Activated effector memory CD4-positive, alpha-beta T cell treated with Interleukin-2 at 50 U/mL for 16 hours (primary cell): Measurements from ENCODE around the gene COL20A1.
"Not testable (repeated sequence)": the region's sequence is repeated elsewhere in the genome, so short reads cannot be mapped to it uniquely, and the experiment has no call there.

Source experiments
- DNase-seq: peaks from one replicate; pipeline ENCODE4 v3.0.0-alpha.2; 2020

Gene COL20A1

GRCh38 chr20:63335711-63336110, 42.7 kb downstream of the COL20A1 start:
- no peak for DNase-seq

GRCh38 chr20:63336232-63336752, 43.3 kb downstream of the COL20A1 start:
- DNase-seq = no peak

GRCh38 chr20:63337786-63338420, 44.9 kb downstream of the COL20A1 start:
- DNase-seq = no peak

GRCh38 chr20:63339154-63340094, 46.4 kb downstream of the COL20A1 start:
- not testable (repeated sequence) for DNase-seq

- DNase-seq = not testable (repeated sequence)
Measured at GRCh38 chr20:63340158-63340688, 47.2 kb downstream of the COL20A1 start.

GRCh38 chr20:63342561-63343459, 49.8 kb downstream of the COL20A1 start:
- no peak for DNase-seq

GRCh38 chr20:63343460-63344445, 50.8 kb downstream of the COL20A1 start:
- no peak for DNase-seq

- no peak for DNase-seq
Measured at GRCh38 chr20:63344616-63345327, 51.8 kb downstream of the COL20A1 start.

GRCh38 chr20:63345328-63346100, 52.5 kb downstream of the COL20A1 start:
- DNase-seq = no peak

- no peak for DNase-seq
Measured at GRCh38 chr20:63346131-63347080, 53.4 kb downstream of the COL20A1 start.

- no peak for DNase-seq
Measured at GRCh38 chr20:63347081-63347741, 54.2 kb downstream of the COL20A1 start.

- DNase-seq = no peak
Measured at GRCh38 chr20:63347950-63348827, 55.2 kb downstream of the COL20A1 start.

GRCh38 chr20:63348828-63349515, 56.0 kb downstream of the COL20A1 start:
- no peak for DNase-seq

- DNase-seq = no peak
Measured at GRCh38 chr20:63349516-63349895, 56.5 kb downstream of the COL20A1 start.

- no peak for DNase-seq
Measured at GRCh38 chr20:63350196-63350595, 57.2 kb downstream of the COL20A1 start.

- no peak for DNase-seq
Measured at GRCh38 chr20:63350597-63351325, 57.8 kb downstream of the COL20A1 start.
